Erythroblast (primary cell): Measurements from ENCODE around the gene MCF2L2.
"Not testable (repeated sequence)": the region's sequence is repeated elsewhere in the genome, so short reads cannot be mapped to it uniquely, and the experiment has no call there.

ENCODE experiments used
- GATA1 ChIP-seq: IDR thresholded peaks from 2 replicates; pipeline ENCODE4 v1.6.1; 2011; ENCODE audit warnings: low read depth, mild to moderate bottlenecking, control low read depth, low read length, moderate library complexity
- POLR2A ChIP-seq: IDR thresholded peaks from 2 replicates; pipeline ENCODE4 v1.6.1; 2011; ENCODE audit warnings: mild to moderate bottlenecking, low read length

DNA sequence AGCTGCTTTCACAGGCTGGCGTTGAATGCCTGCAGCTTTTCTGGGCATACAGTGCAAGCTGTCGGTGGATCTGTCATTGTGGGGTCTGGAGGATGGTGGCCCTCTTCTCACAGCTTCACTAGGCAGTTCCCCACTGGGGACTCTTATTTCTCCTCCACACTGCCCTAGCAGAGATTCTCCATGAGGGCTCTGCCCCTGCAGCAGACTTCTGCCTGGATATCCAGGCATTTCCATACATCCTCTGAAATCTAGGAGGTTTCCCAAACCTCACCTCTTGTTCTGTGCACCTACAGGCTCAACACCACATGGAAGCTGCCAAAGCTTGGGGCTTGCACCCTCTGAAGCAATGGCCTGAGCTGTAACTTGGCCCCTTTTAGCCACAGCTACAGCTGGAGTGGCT lies 9.6 kb downstream of the MCF2L2 start:
- TF ChIP-seq POLR2A, GATA1: not testable (repeated sequence)
